ENCODE data around the gene RBPJL. TPM values are rescaled to one million over a fixed set of nuclear protein-coding genes. Genes with fewer than 3 reads are reported as not detected.

RBPJL gene
- total and polyA plus RNA-seq, 2 of the 8 experiments (the other 6 are each of a cell fraction or from before 2014, with no cell fraction given) = 0.67 to 1.3 TPM

- ChIA-PET CTCF (ENCODE audit: partially characterized antibody) (interaction anchor here (0.7 to 5.3 kb wide), 35 partner anchors 8 to 471 kb away, joined by 3 to 31 read pairs (median 5); partner anchors contain the start of genes SYS1 and WFDC2), POLR2A (ENCODE audit: partially characterized antibody) (interaction anchor here (0.7 to 1.2 kb wide), 4 partner anchors 29 to 167 kb away, joined by 3 to 4 read pairs (median 3); partner anchors contain the start of gene SDC4)
- Histone ChIP-seq H2AK5ac (ENCODE audit: low read depth, low read length) (no peak overlapping the region), H2BK15ac (ENCODE audit: low read length) (no peak overlapping the region), H2BK12ac (ENCODE audit: low read depth, low read length) (no peak overlapping the region), H3K27ac (ENCODE audit: low read depth, low read length) (no peak overlapping the region), H3K27me3 (replicated peaks in 1 of 4; ENCODE audit: control insufficient read depth in 3 of 4, extremely low read depth in 1 of 4, insufficient read depth in 3 of 4, low read length in 3 of 4) (peaks cover 0 to 15% (median 5%) of the 10 kb centered on the region in 4 experiments; a peak in 5 of 7 replicates), H3K4ac (replicated peaks; ENCODE audit: insufficient read length, low read depth, low read length) (no peak overlapping the region), H3K23me2 (ENCODE audit: low read depth, low read length) (peaks cover 4% of the 10 kb centered on the region; the same call in 1 of the 2 replicates), H4K8ac (ENCODE audit: extremely low read depth, insufficient read depth, low read length) (peak overlapping the region; percentile 83; the same call in 1 of the 2 replicates), H3K4me2 (ENCODE audit: insufficient read depth in 1 of 2, low read depth in 2 of 2, low read length in 2 of 2) (peak overlapping the region; percentile 7 to 64; a peak in 3 of 4 replicates), H2BK120ac (replicated peaks; ENCODE audit: low read depth, low read length) (no peak overlapping the region), H4K20me1 (replicated peaks in 1 of 2; ENCODE audit: control insufficient read depth in 1 of 2, insufficient read depth in 2 of 2, low read length in 2 of 2) (peaks cover 0 to 1% of the 10 kb centered on the region in 2 experiments), H2BK5ac (ENCODE audit: low read depth, low read length) (no peak overlapping the region; the same call in 1 of the 2 replicates), H3K23ac (ENCODE audit: insufficient read length) (no peak overlapping the region), H3K36me3 (ENCODE audit: control insufficient read depth in 2 of 4, insufficient read depth in 4 of 4, low read length in 3 of 4) (no peaks in the 10 kb centered on the region), H3K9ac (replicated peaks in 1 of 4; ENCODE audit: extremely low read depth in 1 of 4, low read depth in 3 of 4, low read length in 3 of 4) (no peak overlapping the region), H4K91ac (replicated peaks; ENCODE audit: insufficient read length, low read length) (no peak overlapping the region), H3K14ac (ENCODE audit: insufficient read length) (no peak overlapping the region), H2AFZ (ENCODE audit: low read length) (peak overlapping the region; percentile 25; the same call in 1 of the 2 replicates), H3K9me3 (ENCODE audit: insufficient read depth in 2 of 2, low read depth in 1 of 2, low read length in 1 of 2) (no peaks in the 10 kb centered on the region), H3K56ac (replicated peaks; ENCODE audit: insufficient read length, low read depth, low read length) (no peak overlapping the region), H3K4me3 (ENCODE audit: extremely low read depth in 1 of 4, insufficient read depth in 2 of 4, low read depth in 3 of 4, low read length in 4 of 4) (peak overlapping the region; percentile 24 to 55 (median 48); a peak in 7 of 8 replicates), H2BK20ac (ENCODE audit: low read length) (no peak overlapping the region), H3K18ac (ENCODE audit: extremely low read depth, low read length) (no peak overlapping the region), H3K79me2 (ENCODE audit: control insufficient read depth in 1 of 2, insufficient read depth in 2 of 2, low read length in 2 of 2) (no peaks in the 10 kb centered on the region), H3K79me1 (ENCODE audit: low read depth, low read length) (no peaks in the 10 kb centered on the region), H3K4me1 (replicated peaks in 1 of 4; ENCODE audit: control insufficient read depth in 3 of 4, insufficient read depth in 4 of 4, low read length in 3 of 4) (peaks cover 0 to 9% (median 6%) of the 10 kb centered on the region in 4 experiments; a peak in 5 of 7 replicates), H4K5ac (ENCODE audit: insufficient read length, low read depth, low read length) (no peak overlapping the region)
- DNase-seq (ENCODE audit: low read depth in 1 of 2, low spot score in 2 of 2) (peak in 1 of 2 experiments; percentile 78), FAIRE-seq (no peak)
- 61% methylated on average over 9 of the region's 21 CpGs; no CpG with 5 or more reads in 1 of the 2 experiments for WGBS, 2 experiments (ENCODE audit: extremely low coverage in 1 of 2, insufficient coverage in 1 of 2, insufficient read length in 1 of 2, insufficient replicate concordance in 2 of 2, low coverage in 1 of 2, low lambda C conversion rate in 2 of 2, missing lambda C conversion rate in 1 of 2)
- peak in 1 of 2 experiments; percentile 65; a peak in 1 of 3 replicates for TF ChIP-seq EP300 (IDR thresholded peaks at IDR 0.05; ENCODE audit: borderline replicate concordance in 1 of 2, low read depth in 2 of 2, low read length in 2 of 2)
Measured at GRCh38 chr20:45312241-45312640, 5.6 kb downstream of the RBPJL start.
